Measurements from ENCODE around the gene R3HDML.
"Not testable (repeated sequence)": the region's sequence is repeated elsewhere in the genome, so short reads cannot be mapped to it uniquely, and the experiment has no call there.

R3HDML gene

DNA sequence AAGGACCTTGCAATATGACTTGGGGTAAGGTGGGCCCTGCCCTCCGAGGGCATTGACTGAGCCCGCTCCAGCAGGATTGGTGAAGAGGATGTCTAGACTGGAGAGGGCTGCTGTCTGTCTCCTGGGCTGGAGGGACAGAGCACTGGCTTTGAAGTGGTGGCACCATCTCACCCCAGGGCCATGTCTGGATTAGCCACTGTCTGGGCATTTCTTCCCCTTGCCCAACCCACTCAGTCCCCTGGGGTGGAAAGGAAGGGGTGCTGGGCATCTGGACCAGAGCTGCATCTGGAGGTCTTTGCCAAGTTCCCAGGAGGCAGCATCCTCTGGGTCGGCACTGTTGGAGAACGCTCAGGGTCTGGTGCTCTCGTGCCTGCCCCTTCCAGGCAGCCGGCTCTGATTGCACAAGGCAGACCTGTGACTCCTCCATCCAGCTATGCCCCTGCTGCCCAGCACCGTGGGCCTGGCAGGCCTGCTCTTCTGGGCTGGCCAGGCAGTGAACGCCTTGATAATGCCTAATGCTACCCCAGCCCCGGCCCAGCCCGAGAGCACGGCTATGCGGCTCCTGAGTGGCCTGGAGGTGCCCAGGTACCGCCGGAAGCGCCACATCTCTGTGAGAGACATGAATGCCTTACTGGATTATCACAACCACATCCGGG, at the start of gene R3HDML:
R3HDML (plus strand) TSS at position 319 of the 656 bp plus-strand sequence; CDS start at position 434, 115 bp downstream.
- DNase-seq (ENCODE audit: low spot score), result no peak

GRCh38 chr20:44287272-44288097, 49.4 kb upstream of the R3HDML start:
- no peak for DNase-seq (ENCODE audit: low spot score)

- DNase-seq (ENCODE audit: low spot score), result no peak
Observed at GRCh38 chr20:44288252-44288651, 48.6 kb upstream of the R3HDML start.

DNA sequence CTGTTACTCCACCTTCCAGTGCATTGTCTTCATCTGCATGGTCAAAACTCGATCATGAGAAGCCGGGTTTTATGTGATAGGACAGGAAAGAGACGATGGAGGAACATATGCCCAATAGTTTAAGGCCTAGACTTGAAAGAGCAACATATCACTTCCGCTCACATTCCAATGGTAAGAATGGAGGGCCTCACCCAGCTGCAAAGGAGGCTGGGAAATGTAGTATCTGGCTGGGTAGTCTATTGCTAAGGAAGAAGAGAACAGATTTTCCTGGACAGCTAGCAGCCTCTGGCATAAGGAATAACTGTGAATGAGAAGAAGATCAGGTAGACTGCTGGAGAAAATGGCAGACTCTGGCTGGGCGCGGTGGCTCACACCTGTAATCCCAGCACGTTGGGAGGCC, 45.1 kb upstream of the R3HDML start:
- DNase-seq (ENCODE audit: low spot score), result no peak

- DNase-seq (ENCODE audit: low spot score), result no peak
Observed at GRCh38 chr20:44296011-44296410, 40.8 kb upstream of the R3HDML start.

- DNase-seq (ENCODE audit: low spot score), result no peak
Observed at GRCh38 chr20:44297721-44298120, 39.1 kb upstream of the R3HDML start.

- DNase-seq (ENCODE audit: low spot score), result not testable (repeated sequence)
Observed at GRCh38 chr20:44299011-44299535, 37.8 kb upstream of the R3HDML start.

GRCh38 chr20:44301285-44301684, 35.6 kb upstream of the R3HDML start:
- DNase-seq (ENCODE audit: low spot score), result no peak

- DNase-seq (ENCODE audit: low spot score), result no peak
Observed at GRCh38 chr20:44302026-44302669, 34.7 kb upstream of the R3HDML start.

GRCh38 chr20:44302736-44303135, 34.1 kb upstream of the R3HDML start:
- DNase-seq (ENCODE audit: low spot score), result no peak

DNA sequence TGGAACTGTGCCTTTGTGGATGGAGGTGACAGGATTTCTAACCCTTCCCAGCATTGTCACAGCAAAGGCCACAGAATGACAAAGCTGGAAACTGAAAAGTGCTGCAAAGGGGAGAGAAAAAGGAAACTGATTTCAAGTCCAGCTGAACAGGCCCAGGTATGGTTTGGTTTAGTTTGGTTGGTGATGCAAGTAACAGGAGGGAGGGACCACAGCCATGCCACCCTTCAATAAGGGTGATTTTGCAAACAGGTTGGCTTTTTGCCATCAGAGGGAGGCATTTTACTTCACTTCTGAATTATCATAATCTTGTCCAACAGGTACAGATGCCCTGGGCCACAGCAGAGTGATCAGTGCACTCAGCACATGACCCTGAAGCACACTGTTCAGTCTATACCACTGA, 32.5 kb upstream of the R3HDML start:
- DNase-seq (ENCODE audit: low spot score), result no peak

- DNase-seq (ENCODE audit: low spot score), result no peak
Observed at GRCh38 chr20:44306927-44307326, 29.9 kb upstream of the R3HDML start.

- DNase-seq (ENCODE audit: low spot score), result peak; percentile 19
Observed at GRCh38 chr20:44309763-44310663, 26.8 kb upstream of the R3HDML start.

- peak; percentile 98 for DNase-seq (ENCODE audit: low spot score)
Observed at GRCh38 chr20:44310664-44311639, 25.9 kb upstream of the R3HDML start, which contains the start of gene FITM2. Gene FITM2 (minus strand): TSS chr20:44311202. CDS start chr20:44311148, 54 bp downstream.

DNA sequence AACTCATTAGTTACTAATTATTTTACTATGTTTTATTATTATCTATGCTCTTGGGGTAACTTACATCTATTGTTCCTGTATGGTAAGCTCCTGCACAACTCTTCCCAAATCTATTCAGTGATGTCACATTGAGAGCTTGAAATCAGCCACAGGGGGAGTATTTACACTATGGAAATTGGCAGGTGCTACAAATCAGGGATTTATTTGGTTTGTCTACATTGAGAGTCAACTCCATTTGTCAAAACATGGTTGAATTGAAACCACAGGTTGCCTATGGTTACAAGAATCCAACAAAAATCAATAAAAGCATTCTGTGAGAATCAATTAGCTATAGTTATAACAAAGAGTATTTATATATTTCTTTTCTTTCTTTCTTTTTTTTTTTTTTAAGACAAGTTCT, 22.0 kb upstream of the R3HDML start:
- no peak for DNase-seq (ENCODE audit: low spot score)

GRCh38 chr20:44319839-44320422, 16.9 kb upstream of the R3HDML start:
- no peak for DNase-seq (ENCODE audit: low spot score)

DNA sequence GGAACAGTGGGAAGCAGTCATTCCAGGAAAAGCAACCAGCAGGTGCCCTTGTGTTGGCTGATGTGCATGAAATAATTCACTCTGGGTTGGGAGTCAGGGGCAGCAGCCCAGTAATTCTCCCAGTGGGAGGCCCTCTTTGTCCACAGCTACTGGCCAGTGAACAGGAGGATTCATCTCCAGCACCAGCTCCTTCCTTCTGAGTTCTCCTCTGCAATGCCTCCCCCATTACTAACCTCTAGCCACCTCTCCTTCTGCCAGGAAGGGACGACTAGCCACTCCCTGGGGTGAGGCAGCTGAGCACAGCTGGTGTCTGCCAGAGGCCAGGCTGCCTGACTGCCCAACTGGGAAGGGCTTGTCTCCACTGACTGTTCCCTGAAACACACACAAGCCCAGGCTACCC, 12.5 kb upstream of the R3HDML start:
- no peak for DNase-seq (ENCODE audit: low spot score)

GRCh38 chr20:44326391-44327159, 10.3 kb upstream of the R3HDML start:
- no peak for DNase-seq (ENCODE audit: low spot score)

DNA sequence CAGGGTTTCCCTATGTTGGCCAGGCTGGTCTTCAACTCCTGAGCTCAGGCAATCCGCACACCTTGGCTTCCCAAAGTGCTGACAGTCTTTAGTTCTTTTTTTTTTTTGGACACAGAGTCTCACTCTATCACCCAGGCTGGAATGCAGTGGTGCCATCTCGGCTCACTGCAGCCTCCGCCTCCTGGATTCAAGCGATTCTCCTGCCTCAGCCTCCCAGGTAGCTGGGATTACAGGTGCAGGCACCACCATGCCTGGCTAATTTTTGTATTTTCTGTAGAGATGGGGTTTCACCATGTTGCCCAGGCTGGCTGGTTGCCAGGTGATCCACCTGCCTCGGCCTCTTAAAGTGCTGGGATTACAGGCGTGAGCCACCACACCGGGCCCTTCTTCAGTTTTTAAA, 9.1 kb upstream of the R3HDML start:
- DNase-seq (ENCODE audit: low spot score), result not testable (repeated sequence)
